ENCODE measurements around the gene COLGALT1. TPM values are rescaled to one million over a fixed set of nuclear protein-coding genes. Genes with fewer than 3 reads are reported as not detected.

Gene COLGALT1
- total and polyA plus RNA-seq, 2 of the 8 experiments (the other 6 are each of a cell fraction or from before 2014, with no cell fraction given), result 44.7 to 58.1 TPM

GRCh38 chr19:17564781-17565180, 9.3 kb downstream of the COLGALT1 start:
- Histone ChIP-seq H4K91ac (replicated peaks; ENCODE audit: insufficient read length, low read length) (no peak overlapping the region), H3K27me3 (replicated peaks in 1 of 4; ENCODE audit: control insufficient read depth in 3 of 4, extremely low read depth in 1 of 4, insufficient read depth in 3 of 4, low read length in 3 of 4) (no peaks in the 10 kb centered on the region), H3K79me1 (ENCODE audit: low read depth, low read length) (no peaks in the 10 kb centered on the region), H3K4me3 (ENCODE audit: extremely low read depth in 1 of 4, insufficient read depth in 2 of 4, low read depth in 3 of 4, low read length in 4 of 4) (no peak overlapping the region), H4K5ac (ENCODE audit: insufficient read length, low read depth, low read length) (no peak overlapping the region), H3K79me2 (ENCODE audit: control insufficient read depth in 1 of 2, insufficient read depth in 2 of 2, low read length in 2 of 2) (no peaks in the 10 kb centered on the region), H4K20me1 (replicated peaks in 1 of 2; ENCODE audit: control insufficient read depth in 1 of 2, insufficient read depth in 2 of 2, low read length in 2 of 2) (no peaks in the 10 kb centered on the region), H2BK5ac (ENCODE audit: low read depth, low read length) (no peak overlapping the region), H3K9me3 (ENCODE audit: insufficient read depth in 2 of 2, low read depth in 1 of 2, low read length in 1 of 2) (no peaks in the 10 kb centered on the region), H2AK5ac (ENCODE audit: low read depth, low read length) (no peak overlapping the region), H3K14ac (ENCODE audit: insufficient read length) (no peak overlapping the region), H3K4ac (replicated peaks; ENCODE audit: insufficient read length, low read depth, low read length) (no peak overlapping the region), H2BK15ac (ENCODE audit: low read length) (no peak overlapping the region), H3K23ac (ENCODE audit: insufficient read length) (no peak overlapping the region), H3K4me2 (ENCODE audit: insufficient read depth in 1 of 2, low read depth in 2 of 2, low read length in 2 of 2) (no peak overlapping the region), H3K36me3 (ENCODE audit: control insufficient read depth in 2 of 4, insufficient read depth in 4 of 4, low read length in 3 of 4) (peaks cover 0 to 11% (median 5%) of the 10 kb centered on the region in 4 experiments; a peak in 4 of 8 replicates), H2BK12ac (ENCODE audit: low read depth, low read length) (no peak overlapping the region), H3K9ac (replicated peaks in 1 of 4; ENCODE audit: extremely low read depth in 1 of 4, low read depth in 3 of 4, low read length in 3 of 4) (no peak overlapping the region), H3K18ac (ENCODE audit: extremely low read depth, low read length) (no peak overlapping the region), H3K56ac (replicated peaks; ENCODE audit: insufficient read length, low read depth, low read length) (no peak overlapping the region), H2BK20ac (ENCODE audit: low read length) (no peak overlapping the region), H3K4me1 (replicated peaks in 1 of 4; ENCODE audit: control insufficient read depth in 3 of 4, insufficient read depth in 4 of 4, low read length in 3 of 4) (no peaks in the 10 kb centered on the region), H3K27ac (ENCODE audit: low read depth, low read length) (no peak overlapping the region), H4K8ac (ENCODE audit: extremely low read depth, insufficient read depth, low read length) (no peak overlapping the region), H2BK120ac (replicated peaks; ENCODE audit: low read depth, low read length) (no peak overlapping the region), H2AFZ (ENCODE audit: low read length) (no peak overlapping the region), H3K23me2 (ENCODE audit: low read depth, low read length) (no peaks in the 10 kb centered on the region)
- CTCF ChIA-PET (ENCODE audit: partially characterized antibody), result interaction anchor here (0.9 to 1.5 kb wide), 2 partner anchors 9 to 10 kb away, joined by 4 to 5 read pairs; no protein-coding TSS in a partner anchor
- POLR2A ChIA-PET (ENCODE audit: partially characterized antibody), result no interaction called here
- WGBS, 2 experiments (ENCODE audit: extremely low coverage in 1 of 2, insufficient coverage in 1 of 2, insufficient read length in 1 of 2, insufficient replicate concordance in 2 of 2, low coverage in 1 of 2, low lambda C conversion rate in 2 of 2, missing lambda C conversion rate in 1 of 2), result 73% methylated on average over 6 of the region's 6 CpGs; no CpG with 5 or more reads in 1 of the 2 experiments
- FAIRE-seq, result no peak
- no peak for DNase-seq (ENCODE audit: low read depth in 1 of 2, low spot score in 2 of 2)
- TF ChIP-seq SUZ12 (IDR thresholded peaks at IDR 0.05; ENCODE audit: low read length) (no peak), EZH2 (IDR thresholded peaks at IDR 0.05; ENCODE audit: low read depth, low read length, severe bottlenecking) (no peak), SP2 (IDR thresholded peaks at IDR 0.05; ENCODE audit: low read length) (no peak), SRF (IDR thresholded peaks at IDR 0.05; ENCODE audit: low read depth, low read length) (no peak), NRF1 (IDR thresholded peaks at IDR 0.05; ENCODE audit: low read depth, low read length) (no peak), HDAC2 (IDR thresholded peaks at IDR 0.05; ENCODE audit: borderline replicate concordance in 1 of 2, low read depth in 2 of 2, low read length in 2 of 2) (no peak), GTF2F1 (IDR thresholded peaks at IDR 0.05; ENCODE audit: borderline replicate concordance, low read depth, low read length) (no peak), POU5F1 (IDR thresholded peaks at IDR 0.05; ENCODE audit: low read depth, low read length) (no peak), CTCF (IDR thresholded peaks at IDR 0.05; ENCODE audit: control extremely low read depth in 1 of 3, insufficient read depth in 1 of 3, low read depth in 1 of 3, low read length in 3 of 3) (no peak), CHD1 (IDR thresholded peaks at IDR 0.05; ENCODE audit: low read depth, low read length) (no peak), EGR1 (IDR thresholded peaks at IDR 0.05; ENCODE audit: borderline replicate concordance, low read depth, low read length) (no peak), FOSL1 (IDR thresholded peaks at IDR 0.05; ENCODE audit: insufficient read depth, low read depth, low read length) (no peak)
